Fibroblast of lung (primary cell): ENCODE measurements around the gene TP63.

Experiments
- CTCF ChIP-seq, 2 donors: IDR thresholded peaks in 1 of 2; conservative IDR thresholded peaks in 1 of 2; 1 replicate in 1 of 2; 2 replicates in 1 of 2; pipeline ENCODE4 v1.5.1; 2011 to 2012; ENCODE audit warnings: low read length in 2 of 2, control low read depth in 1 of 2, inconsistent platforms in 1 of 2, low read depth in 1 of 2, mild to moderate bottlenecking in 1 of 2
- EZH2 ChIP-seq: IDR thresholded peaks from 2 replicates; pipeline ENCODE4 v1.5.1; 2012; ENCODE audit warnings: low read length, control low read depth, mild to moderate bottlenecking; ENCODE audit errors: missing control alignments

GRCh38 chr3:189630767-189631372, 319 bp upstream of the TP63 start:
- TF ChIP-seq CTCF (conservative IDR thresholded peaks at IDR 0.05 in 1 of 2, IDR thresholded peaks at IDR 0.05 in 1 of 2; ENCODE audit: low read depth in 1 of 2, low read length in 2 of 2) (no peak), EZH2 (no peak)
